IPS-15b (cell line): ENCODE measurements around the gene MYH15.

Source experiments
- H3K27me3 ChIP-seq: one replicate; pipeline ENCODE4 v1.6.1; 2013; ENCODE audit warnings: low read length; ENCODE audit not compliant: control insufficient read depth, insufficient read depth
- H3K36me3 ChIP-seq: one replicate; pipeline ENCODE4 v1.6.1; 2013; ENCODE audit warnings: low read length; ENCODE audit not compliant: control insufficient read depth, insufficient read depth
- H3K4me1 ChIP-seq: one replicate; pipeline ENCODE4 v1.6.1; 2013; ENCODE audit warnings: mild to moderate bottlenecking, low read length; ENCODE audit not compliant: control insufficient read depth, insufficient read depth
- H3K4me3 ChIP-seq: one replicate; pipeline ENCODE4 v1.5.1; 2013; ENCODE audit warnings: low read depth, low read length
- H3K9ac ChIP-seq: one replicate; pipeline ENCODE4 v1.6.1; 2013; ENCODE audit warnings: low read depth, mild to moderate bottlenecking, low read length
- H3K9me3 ChIP-seq: one replicate; pipeline ENCODE4 v1.6.1; 2013; ENCODE audit warnings: mild to moderate bottlenecking, low read length; ENCODE audit not compliant: control insufficient read depth, insufficient read depth

Gene MYH15

GRCh38 chr3:108468577-108468976 lies 41.8 kb downstream of the MYH15 start:
- no peaks in the 10 kb centered on the region for H3K4me1 ChIP-seq
- H3K9ac ChIP-seq: no peak overlapping the region
- H3K27me3 ChIP-seq: no peaks in the 10 kb centered on the region
- no peaks in the 10 kb centered on the region for H3K9me3 ChIP-seq
- no peak overlapping the region for H3K4me3 ChIP-seq
- no peaks in the 10 kb centered on the region for H3K36me3 ChIP-seq

DNA sequence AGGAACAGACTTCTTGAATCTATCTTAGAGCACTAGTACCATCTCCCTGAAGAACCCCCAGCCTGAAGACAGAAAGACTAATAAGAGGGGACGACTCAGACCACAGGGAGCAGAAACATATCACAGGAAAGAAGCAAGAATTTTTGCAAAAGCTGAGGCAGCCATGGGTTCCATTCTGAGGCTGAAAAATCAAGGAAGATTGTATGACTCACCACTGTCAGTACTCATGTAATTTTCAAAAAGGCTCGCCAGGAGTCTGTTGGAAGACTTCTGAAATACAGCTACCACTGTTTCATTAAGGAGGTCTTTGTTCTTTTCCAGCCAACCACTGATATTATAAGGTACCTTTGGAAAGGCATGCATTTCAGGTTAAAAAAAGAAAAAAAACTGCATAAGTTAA lies 47.5 kb downstream of the MYH15 start:
- H3K4me1 ChIP-seq: no peaks in the 10 kb centered on the region
- no peaks in the 10 kb centered on the region for H3K9me3 ChIP-seq
- H3K9ac ChIP-seq: no peak overlapping the region
- H3K36me3 ChIP-seq: no peaks in the 10 kb centered on the region
- no peak overlapping the region for H3K4me3 ChIP-seq
- H3K27me3 ChIP-seq: no peaks in the 10 kb centered on the region

GRCh38 chr3:108461661-108462111 lies 48.7 kb downstream of the MYH15 start:
- Histone ChIP-seq H3K4me1 (no peaks in the 10 kb centered on the region), H3K9me3 (no peaks in the 10 kb centered on the region), H3K36me3 (no peaks in the 10 kb centered on the region), H3K4me3 (no peak overlapping the region), H3K27me3 (no peaks in the 10 kb centered on the region), H3K9ac (no peak overlapping the region)

GRCh38 chr3:108459225-108459624 lies 51.2 kb downstream of the MYH15 start:
- Histone ChIP-seq H3K36me3 (no peaks in the 10 kb centered on the region), H3K9me3 (no peaks in the 10 kb centered on the region), H3K9ac (no peak overlapping the region), H3K4me3 (no peak overlapping the region), H3K27me3 (no peaks in the 10 kb centered on the region), H3K4me1 (no peaks in the 10 kb centered on the region)

DNA sequence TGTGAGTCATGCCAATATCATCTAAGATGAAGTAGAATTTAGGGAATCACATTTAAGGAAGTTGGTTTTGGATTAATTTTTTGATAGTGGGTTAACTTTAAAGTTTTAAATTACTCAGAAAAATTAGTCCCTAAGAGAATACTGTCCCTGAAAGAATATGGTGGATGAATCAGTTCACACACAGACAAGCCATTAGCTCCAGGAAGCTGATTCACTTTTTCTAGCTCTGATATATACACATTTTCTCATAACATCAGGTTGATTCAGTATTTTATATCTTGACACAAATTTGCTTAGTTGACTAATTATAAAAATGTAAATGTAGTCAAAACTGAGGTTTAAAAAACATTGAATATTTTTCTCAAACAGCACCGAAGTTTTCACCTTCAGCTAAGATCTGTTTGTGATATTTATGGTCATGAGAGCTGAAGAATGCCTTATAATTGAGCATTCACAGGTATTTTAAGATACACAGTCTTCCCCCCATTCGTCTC lies 55.1 kb downstream of the MYH15 start:
- no peak overlapping the region for H3K9ac ChIP-seq
- H3K4me3 ChIP-seq: no peak overlapping the region

GRCh38 chr3:108453565-108453964 lies 56.8 kb downstream of the MYH15 start:
- Histone ChIP-seq H3K9me3 (no peaks in the 10 kb centered on the region), H3K4me3 (no peak overlapping the region), H3K9ac (no peak overlapping the region), H3K36me3 (no peaks in the 10 kb centered on the region), H3K27me3 (no peaks in the 10 kb centered on the region), H3K4me1 (no peaks in the 10 kb centered on the region)

More for the DNA sequence above, 55.1 kb downstream of the MYH15 start:
- no peaks in the 10 kb centered on the region for H3K9me3 ChIP-seq
- H3K36me3 ChIP-seq: no peaks in the 10 kb centered on the region
- H3K27me3 ChIP-seq: no peaks in the 10 kb centered on the region
- H3K4me1 ChIP-seq: no peaks in the 10 kb centered on the region

GRCh38 chr3:108450444-108450843 lies 60.0 kb downstream of the MYH15 start:
- no peaks in the 10 kb centered on the region for H3K36me3 ChIP-seq
- no peak overlapping the region for H3K4me3 ChIP-seq
- no peaks in the 10 kb centered on the region for H3K4me1 ChIP-seq
- no peak overlapping the region for H3K9ac ChIP-seq
- H3K9me3 ChIP-seq: no peaks in the 10 kb centered on the region
- no peaks in the 10 kb centered on the region for H3K27me3 ChIP-seq

DNA sequence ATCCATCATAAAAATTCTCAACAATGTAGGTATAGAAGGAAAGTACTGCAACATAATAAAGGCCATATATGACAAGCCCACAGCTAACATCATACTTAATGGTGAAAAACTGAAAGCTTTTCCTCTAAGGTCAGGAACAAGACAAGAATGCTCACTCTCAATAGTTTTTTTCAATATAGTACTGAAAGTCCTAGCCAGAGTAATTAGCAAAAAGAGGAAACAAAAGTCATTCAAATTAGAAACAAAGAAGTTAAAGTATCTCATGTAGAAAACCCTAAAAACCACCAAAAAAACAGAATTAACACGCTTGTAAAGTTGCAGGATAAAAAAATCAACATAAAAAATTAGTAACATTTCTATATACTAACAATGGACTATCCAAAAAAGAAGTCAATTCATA lies 61.8 kb downstream of the MYH15 start:
- Histone ChIP-seq H3K36me3 (no peaks in the 10 kb centered on the region), H3K9ac (no peak overlapping the region), H3K27me3 (no peaks in the 10 kb centered on the region), H3K4me1 (no peaks in the 10 kb centered on the region), H3K9me3 (no peaks in the 10 kb centered on the region), H3K4me3 (no peak overlapping the region)

DNA sequence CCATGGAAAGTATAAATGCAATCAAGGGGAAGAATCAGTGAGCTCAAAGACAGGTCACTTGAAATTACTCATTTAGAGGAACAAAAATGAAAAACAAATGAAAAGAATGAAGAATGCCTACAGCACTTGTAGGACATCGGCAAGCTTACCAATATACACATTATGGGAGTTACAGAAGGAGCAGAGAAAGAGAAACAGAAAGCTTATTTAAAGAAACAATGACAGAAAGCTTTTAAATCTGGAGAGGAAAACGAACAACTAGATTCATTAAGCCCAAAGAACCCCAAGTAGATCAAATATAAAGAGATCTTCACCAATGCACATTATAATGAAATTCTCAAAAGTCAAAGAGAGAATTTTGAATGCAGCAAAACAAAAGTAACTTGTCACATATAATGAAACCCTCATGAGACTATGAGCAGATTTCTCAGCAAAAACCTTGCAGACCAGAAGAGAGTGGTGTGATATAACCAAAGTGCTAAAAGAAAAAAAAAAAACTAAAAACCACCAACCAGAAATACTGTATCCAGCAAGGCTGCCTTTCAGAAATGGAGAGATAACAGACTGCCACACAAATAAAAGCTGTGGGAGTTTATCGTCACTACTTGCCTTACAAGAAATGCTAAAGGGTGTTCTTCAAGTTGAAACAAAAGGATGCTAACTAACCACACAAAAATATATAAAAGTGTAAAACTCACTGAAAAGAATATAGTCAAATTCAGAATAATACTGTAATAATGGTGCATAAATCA lies 63.1 kb downstream of the MYH15 start:
- Histone ChIP-seq H3K9ac (no peak overlapping the region), H3K36me3 (no peaks in the 10 kb centered on the region), H3K4me3 (no peak overlapping the region), H3K9me3 (no peaks in the 10 kb centered on the region), H3K27me3 (no peaks in the 10 kb centered on the region), H3K4me1 (peaks cover 4% of the 10 kb centered on the region)

- Histone ChIP-seq H3K4me1 (peaks cover 4% of the 10 kb centered on the region), H3K36me3 (no peaks in the 10 kb centered on the region), H3K9me3 (no peaks in the 10 kb centered on the region), H3K9ac (no peak overlapping the region), H3K27me3 (no peaks in the 10 kb centered on the region), H3K4me3 (no peak overlapping the region)
Measured at GRCh38 chr3:108442281-108442680, 68.1 kb downstream of the MYH15 start.

GRCh38 chr3:108441518-108441917 lies 68.9 kb downstream of the MYH15 start:
- Histone ChIP-seq H3K9ac (no peak overlapping the region), H3K36me3 (no peaks in the 10 kb centered on the region), H3K9me3 (no peaks in the 10 kb centered on the region)

GRCh38 chr3:108441071-108441507 lies 69.3 kb downstream of the MYH15 start:
- Histone ChIP-seq H3K9me3 (no peaks in the 10 kb centered on the region), H3K4me3 (no peak overlapping the region), H3K36me3 (no peaks in the 10 kb centered on the region), H3K9ac (no peak overlapping the region), H3K4me1 (peaks cover 4% of the 10 kb centered on the region), H3K27me3 (no peaks in the 10 kb centered on the region)

More at GRCh38 chr3:108441518-108441917, 68.9 kb downstream of the MYH15 start:
- H3K27me3 ChIP-seq: no peaks in the 10 kb centered on the region
- H3K4me1 ChIP-seq: peaks cover 4% of the 10 kb centered on the region
- H3K4me3 ChIP-seq: no peak overlapping the region
